NCI-H2107 treated with DMSO at 0.1 percent for 48 hours (cell line): Measurements from ENCODE around the gene EHD4.

ENCODE experiments used
- DNase-seq: peaks from one replicate; lab custom pipeline; 2025; ENCODE audit not compliant: unreplicated experiment; lab: John Stamatoyannopoulos, UW

EHD4 gene

GRCh38 chr15:41847981-41848380 lies 124.4 kb downstream of the EHD4 start:
- DNase-seq, result no peak

DNA sequence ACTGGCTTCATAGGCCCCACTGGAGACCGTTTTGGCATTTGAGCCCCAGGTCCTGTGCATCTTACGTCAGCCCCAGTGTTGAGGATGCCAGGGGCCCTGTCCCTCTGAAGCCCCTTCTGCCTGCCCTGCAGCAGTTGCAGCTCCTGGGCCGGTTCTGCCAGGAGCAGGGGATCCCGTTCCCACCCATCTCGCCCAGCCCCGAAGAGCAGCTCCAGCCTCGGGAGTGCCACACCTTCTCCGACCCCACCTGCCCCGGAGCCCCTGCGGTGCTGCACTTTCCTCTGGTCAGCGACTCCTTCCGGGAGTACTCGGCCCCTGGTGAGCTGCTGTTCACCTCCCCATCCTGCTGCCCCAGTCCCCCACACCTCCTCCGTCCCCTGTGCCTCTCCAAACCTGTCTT lies 125.2 kb downstream of the EHD4 start:
- no peak for DNase-seq
